GM21528 (cell line): ENCODE measurements around the gene SCGB1A1.

Source experiments
- ATAC-seq: cut with Tn5 transposase; IDR thresholded peaks from one replicate; pipeline ENCODE4 v1.9.1; 2021; ENCODE audit warnings: mild to moderate bottlenecking, moderate library complexity; ENCODE audit not compliant: unreplicated experiment, low FRiP score

SCGB1A1 gene

DNA sequence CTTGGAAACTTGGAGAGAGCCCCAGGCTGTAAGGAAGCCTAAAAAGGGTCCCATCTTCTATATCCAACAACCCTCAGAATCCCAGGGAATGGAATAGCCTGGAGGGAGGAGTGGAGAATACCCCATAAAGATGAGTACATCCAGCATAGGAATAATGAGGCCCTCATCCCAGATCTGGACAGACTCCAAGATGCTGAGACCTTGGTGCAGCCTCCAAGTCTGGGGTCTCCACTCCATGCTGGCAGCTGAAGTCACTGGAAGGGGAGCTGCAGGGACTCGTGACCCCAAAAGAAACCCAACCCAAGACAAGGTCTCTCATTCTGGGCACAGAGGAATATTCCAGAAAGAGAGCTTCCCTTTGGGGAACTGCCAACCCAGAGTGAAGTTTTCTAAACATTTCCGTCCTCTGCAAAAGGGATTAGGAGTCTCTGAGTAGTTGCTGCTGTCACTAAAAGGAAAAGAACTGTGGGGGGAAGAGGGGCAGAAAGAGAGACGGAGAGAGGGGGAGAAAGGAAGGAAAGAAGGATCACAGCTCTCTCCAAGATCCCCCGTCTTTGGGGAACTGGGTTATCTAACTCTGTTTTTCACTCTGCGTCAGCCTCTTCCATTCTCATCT, 589 bp downstream of the SCGB1A1 start:
- ATAC-seq, result no peak

DNA sequence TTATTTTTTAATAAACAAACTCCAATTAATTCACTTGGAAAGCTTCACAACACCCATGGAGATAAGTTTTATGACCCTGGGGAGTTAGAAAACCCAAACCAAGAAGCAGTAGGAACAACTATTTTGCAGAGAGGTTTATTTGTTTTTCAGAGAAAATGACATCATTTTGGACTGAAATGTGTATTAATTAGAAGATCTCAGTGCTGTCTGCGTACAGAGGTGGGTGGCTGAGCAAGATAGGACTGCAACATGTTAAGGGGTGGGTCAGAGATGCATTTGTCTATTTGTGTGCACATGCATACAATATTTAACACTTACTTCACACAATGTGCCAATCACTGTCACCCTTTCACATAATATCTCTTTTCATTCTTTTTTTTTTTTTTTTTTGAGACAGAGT, 1.1 kb downstream of the SCGB1A1 start:
- ATAC-seq, result no peak

DNA sequence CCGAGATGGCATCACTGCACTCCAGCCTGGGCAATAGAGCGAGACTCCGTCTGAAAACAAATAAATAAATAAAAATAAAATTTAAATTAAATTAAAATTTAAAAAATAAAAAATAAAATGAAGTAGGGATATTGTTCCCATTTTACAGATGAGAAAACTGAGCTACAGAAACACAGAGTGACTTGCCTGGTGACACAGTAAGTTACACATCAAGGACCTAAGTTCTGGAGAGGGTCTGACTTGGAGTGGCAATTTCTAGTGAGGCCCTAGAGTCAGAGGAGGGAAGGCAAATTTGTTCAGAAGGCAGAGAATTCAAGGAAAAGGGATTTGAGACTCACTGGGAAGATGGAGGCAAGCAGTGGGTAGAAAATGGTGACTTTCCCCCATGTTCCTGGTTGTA, 2.0 kb downstream of the SCGB1A1 start:
- ATAC-seq, result no peak

DNA sequence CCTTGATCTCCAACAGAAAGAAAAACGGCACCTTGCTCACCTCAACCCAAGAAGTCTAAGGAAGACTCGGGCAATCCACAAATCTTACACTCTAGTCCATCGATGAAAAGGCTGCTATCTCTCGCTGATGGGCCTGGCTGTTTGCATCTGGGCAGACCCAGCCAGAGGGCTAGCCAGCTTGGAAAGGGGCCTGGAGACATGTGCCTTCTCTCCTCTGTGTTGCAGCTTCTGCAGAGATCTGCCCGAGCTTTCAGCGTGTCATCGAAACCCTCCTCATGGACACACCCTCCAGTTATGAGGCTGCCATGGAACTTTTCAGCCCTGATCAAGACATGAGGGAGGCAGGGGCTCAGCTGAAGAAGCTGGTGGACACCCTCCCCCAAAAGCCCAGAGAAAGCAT, 3.2 kb downstream of the SCGB1A1 start:
- ATAC-seq, result no peak

DNA sequence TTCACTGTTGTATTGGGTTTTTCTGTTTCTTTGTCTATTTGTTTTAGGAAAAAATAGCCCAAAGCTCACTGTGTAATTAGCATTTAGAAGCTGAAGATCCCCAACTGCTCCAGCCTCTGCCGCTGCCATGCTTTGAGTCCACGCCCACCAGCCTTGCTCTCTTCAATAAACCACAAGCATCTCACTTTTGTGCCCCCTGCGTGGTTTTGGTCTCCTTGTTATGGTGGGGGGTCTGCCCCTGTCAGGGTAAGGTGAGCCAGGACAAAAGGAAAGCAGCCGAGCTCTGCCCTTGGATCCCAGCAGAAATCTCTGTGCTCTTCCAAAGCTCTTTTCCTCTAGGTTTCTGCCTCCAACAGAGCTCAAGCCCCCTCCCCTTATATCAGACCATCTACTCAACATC, 4.2 kb downstream of the SCGB1A1 start:
- ATAC-seq, result no peak

DNA sequence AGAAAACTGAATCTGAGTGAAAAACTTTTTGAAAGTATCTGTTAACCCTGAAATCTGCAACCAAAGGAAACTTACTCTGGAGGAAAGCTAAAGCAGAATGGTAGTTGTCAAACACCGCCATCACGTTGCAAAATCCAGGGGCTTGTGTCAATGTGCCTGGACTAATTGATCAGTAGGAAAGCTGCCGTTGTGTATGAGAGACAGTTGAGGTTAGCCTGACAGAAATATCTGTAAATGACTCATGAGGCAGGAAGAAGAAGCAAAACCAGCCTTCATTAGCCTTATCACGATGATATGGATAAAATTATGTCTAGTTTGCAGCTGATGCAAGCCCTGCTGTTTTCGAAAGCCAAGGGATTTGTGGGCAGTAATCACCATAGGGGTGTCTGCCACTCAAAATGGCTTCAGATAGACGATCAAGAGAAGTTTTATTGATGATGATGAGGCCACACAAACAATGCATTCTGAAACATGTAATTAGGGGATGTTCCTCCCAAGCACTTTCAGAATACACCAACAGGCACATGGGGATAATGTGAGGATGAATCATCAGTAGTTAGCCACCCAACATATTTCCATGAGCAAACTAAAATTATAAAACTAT, 8.9 kb downstream of the SCGB1A1 start:
- no peak for ATAC-seq

DNA sequence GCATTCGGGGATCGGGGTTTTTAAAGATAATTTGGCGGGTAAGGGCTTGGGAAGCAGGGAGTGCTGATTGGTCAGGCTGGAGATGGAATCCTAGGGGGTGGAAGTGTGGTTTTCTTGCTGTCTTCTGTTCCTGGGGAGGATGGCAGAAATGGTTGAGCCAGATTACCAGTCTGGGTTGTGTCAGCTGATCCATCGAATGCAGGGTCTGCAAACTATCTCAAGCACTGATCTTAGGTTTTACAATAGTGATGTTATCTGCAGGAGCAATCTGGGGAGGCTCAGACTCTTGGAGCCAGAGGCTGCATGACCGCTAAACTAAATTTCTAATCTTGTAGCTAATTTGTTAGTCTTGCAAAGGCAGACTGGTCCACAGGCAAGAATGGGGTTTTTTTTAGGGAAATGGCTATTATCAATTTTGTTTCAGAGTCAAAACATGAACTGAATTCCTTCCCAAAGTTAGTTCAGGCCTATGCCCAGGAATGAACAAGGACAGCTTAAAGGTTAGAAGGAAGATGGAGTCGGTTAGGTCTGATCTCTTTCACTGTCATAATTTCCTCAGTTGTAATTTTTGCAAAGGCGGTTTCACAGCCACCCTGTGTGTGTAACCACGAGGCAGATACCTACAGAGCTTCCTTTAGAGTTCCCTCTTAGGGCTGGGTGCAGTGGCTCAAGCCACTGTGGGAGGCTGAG, 10.2 kb downstream of the SCGB1A1 start:
- no peak for ATAC-seq

DNA sequence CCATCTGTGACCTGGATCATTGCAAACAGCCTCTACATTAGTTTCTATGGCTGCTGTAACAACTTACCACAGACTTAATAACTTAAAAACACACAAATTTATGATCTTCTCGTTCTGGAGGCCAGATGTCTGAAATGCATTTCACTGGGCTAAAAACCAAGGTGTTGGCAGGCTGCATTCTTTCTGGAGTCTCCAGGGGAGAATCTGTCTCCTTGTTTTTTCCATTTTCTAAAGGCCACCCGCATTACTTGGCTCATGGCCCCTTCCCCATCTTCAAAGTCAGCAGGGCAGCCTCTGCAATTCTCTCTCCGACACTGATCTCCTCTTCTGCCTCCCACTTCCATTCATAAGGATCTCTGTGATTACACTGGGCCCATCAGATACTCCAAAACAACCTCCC, 11.6 kb downstream of the SCGB1A1 start:
- ATAC-seq, result no peak

DNA sequence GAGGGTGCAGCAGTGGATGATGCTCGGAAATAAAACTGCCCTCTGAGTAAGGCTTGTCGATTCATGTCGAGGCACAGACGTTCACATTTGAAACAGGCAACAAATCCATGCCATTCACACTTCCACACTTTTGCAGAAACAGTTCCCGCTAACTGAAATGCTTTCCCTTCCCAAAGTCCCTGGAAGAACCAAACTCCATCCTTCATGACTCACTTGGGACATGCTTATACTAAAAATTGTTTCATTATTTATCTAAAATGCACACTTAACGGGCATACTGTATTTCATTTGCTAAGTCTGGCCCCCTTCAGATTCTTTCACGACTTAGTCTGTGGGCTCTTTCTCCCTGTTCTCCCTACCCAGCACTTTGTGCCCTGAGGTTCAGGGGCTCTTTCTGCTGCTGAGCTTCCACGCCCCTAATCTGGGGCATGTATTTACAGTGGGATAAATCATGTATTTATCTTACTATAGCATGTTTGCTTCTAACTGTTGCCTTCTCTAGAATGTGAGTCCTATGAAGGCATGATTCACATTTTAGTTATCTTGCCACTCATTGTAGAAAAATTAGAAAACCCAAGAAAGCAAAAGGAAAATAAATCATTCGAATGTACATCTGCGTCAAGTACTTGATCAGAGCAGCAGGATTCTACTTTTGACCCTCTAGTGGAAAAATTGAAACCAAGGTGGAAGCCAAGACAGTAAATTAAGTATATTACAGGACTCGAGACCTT, 12.5 kb downstream of the SCGB1A1 start:
- no peak for ATAC-seq

DNA sequence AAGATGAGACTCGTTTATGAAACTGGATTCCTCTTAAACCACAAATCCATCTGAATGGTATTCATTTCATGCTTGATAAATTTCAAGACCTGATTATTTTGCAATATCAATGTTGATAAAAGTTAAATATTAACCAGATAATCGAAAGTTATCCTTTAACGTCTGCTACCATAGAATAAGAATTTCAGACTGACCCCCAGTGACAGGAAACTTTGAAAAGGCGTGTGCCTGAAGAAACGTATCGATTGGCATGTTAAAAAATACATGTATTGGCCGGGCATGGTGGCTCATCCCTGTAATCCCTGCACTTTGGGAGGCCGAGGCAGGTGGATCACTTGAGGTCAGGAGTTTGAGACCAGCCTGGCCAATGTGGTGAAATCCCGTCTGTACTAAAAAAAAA, 13.9 kb downstream of the SCGB1A1 start:
- no peak for ATAC-seq

DNA sequence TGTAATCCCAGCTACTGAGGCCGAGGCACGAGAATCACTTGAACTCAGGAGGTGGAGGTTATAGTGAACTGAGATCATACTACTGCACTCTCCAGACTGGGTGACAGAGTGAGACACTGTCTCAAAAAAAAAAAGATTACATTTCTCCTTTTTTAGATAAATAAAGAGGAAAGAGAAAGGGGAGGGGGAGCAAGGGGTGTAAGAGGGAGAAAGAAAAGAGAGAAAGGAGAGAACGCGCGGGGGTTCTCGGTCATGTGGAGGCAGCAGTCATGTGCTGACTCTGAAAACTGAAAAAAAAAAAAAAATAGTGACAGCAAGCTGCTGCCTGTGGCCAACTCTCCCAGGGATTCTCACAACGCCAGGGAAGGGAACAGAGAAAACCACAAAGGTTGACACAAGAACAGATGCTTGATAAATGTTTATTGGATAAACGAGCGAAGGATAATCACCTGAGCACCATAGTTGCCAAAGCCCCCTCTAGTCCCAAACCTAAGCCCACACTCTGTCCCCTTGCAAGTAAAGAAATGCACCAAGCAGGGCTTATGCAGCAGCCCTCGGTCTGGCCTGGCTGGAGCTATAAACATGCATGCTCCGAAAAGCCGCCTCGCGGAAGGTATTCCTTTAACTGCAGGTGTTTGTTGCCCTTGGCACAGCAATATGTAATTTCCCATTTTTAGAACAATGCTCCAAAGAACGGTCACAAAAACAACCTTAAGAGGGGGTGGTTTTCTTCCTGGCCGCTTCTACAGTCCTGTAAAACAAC, 14.5 kb downstream of the SCGB1A1 start:
- no peak for ATAC-seq

DNA sequence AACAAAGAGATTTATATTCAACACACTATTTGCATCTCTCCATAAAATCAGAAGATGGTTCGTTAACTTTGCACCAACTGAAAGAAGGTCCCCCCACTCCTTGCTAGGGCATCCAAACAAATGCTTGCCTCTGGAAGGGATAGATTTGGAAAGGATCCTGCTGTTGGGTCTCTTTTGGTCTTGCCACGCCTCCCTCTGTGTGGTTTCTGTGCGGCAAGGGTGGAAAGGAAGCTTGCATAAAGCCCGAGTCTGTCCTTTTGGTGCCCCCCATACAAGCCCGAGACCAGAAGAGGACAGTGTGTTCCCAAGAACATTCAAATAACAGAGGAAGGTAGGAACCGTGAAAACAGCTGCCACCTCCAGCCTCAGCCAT, 15.1 kb downstream of the SCGB1A1 start:
- no peak for ATAC-seq

DNA sequence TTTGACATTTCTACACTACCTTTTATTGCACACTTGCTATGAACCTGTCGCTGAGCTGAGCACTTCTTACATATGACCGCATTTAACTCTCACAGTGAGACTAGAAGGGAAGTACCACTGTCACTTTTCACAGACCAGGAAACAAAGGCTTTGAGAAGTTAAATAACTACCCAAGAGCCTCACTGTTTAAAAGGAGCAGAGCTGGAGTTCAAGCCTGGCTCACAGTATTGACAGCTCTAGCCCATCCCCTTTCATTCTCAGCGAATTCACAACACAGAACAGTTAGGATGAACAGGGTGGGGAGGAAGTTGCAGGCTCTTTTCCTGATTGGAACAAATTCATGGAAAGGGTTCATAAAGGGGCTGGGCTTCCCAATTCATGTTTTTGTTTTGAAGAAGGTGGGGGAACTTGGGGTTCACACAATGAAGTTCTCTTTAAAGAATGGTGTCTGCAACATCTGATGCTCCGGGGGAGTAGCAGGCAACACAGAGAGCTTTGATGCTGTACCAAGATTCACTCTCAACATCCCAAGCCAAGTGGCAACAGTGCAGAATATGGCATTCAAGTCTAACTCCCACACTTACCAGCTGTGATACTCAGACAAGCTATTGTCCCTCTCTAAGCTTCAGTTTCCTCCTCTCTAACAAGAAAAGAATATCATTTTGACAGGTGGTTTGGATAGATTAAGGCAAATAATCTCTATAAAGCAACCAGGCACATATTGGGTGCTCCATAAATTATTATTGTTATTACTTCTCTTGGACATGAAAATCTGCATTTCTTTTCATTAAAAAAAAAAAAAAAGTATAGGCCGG, 17.2 kb downstream of the SCGB1A1 start:
- no peak for ATAC-seq

DNA sequence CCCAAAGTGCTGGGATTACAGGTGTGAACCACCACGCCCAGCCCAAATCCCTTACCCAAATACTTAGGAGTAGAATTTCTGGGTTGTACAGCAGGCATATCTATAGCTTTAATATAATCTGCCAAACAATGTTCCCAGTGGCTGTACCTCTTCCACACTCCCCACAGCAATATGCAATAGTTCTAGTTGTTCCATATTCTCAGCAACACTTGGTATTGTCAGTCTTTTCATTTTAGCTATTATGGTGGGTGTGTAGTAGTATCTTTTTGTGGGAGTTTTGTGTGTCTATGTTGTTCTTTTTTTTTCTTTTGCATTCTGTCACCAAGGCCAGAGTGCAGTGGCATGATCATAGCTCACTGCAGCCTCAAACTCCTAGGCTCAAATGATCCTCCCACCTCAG, 18.8 kb downstream of the SCGB1A1 start:
- no peak for ATAC-seq

DNA sequence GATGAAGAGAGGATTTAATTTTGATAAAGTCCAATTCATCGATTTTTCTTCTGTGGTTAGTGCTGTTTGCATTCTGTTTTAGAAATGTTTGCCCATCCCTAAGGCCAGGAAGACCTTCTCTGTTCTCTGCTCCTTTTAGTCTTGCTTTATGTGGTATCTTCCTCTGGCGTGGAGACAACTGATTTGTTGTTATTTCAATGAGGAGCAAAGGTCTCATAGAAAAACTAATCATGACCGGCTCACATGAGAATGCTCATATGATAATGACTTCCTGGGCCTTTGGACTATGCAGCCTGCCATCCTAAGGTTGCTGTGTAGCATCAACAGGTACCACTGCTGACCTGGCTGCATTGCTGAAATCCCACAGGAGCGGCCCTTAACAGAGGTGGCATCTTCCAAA, 19.8 kb downstream of the SCGB1A1 start:
- no peak for ATAC-seq

DNA sequence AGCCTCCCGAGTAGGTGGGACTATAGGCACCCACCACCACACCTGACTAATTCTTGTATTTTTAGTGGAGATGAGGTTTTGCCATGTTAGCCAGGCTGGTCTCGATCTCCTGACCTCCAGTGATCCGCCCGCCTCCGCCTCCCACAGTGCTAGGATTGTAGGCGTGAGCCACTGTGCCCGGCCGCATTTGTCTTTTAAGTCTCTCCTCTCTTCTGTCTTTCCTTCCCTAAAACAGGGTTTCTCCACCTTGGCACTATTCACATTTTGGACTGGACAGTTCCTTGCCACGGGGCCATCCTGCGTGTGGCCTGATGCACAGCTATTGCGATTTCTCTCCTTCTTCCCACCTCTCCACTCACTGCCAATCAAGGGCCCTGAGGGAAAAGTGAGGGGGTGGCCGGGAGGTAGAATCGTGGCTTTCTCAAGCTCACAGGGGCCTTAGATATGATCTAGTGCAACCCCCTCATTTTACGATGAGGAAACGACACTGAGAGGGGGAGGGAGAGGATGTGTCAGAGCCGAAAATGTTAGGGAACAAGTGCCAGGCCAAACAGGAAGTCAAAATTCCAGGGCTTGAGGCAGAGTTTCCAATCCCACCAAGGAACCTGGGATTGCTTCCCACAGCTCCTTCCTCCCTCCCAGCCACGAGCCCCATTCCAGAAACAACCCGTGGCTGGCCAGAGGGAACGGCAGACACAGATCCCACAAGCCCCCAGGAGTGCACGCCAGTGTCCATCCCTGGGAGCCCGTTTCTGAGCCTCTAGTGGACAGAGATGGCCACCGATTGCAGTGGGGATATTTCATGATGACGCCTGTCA, 21.2 kb downstream of the SCGB1A1 start:
- ATAC-seq, result no peak

DNA sequence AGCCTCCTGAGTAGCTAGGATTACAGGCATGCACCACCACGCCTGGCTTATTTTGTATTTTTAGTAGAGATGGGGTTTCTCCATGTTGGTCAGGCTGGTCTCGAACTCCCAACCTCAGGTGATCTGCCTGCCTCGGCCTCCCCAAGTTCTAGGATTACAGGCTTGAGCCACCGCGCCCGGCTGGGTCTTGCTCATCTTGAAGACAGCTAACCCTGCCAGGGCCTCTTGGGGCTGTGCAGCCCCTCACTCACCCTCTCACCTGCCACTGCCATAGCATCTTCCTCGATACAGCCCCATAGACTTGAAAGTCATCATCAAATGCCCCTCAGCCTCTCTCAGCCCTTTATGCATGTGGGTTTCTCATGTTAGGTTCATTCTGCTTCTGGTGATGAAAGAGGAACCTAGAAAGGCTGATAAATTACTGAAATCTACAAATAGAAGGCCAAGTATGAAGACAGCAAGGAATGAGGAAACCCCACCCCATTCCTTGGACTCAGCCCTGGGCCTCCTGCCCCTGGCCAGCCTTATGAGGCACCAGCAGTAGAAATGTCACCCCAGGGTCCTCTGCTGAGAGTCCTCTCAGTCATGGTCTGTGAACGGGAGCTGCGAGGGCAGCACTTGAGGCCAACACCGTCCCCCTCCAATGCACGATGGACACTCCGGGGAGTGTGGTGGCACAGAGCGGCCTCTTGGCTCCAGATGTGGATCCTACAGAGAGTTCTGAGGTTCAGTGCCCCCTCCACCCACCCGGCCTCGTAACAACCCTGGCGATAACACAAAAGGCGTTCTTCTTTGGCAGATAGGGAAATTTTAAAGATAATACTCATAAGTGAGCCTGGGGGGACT, 24.8 kb downstream of the SCGB1A1 start:
- ATAC-seq, result no peak

DNA sequence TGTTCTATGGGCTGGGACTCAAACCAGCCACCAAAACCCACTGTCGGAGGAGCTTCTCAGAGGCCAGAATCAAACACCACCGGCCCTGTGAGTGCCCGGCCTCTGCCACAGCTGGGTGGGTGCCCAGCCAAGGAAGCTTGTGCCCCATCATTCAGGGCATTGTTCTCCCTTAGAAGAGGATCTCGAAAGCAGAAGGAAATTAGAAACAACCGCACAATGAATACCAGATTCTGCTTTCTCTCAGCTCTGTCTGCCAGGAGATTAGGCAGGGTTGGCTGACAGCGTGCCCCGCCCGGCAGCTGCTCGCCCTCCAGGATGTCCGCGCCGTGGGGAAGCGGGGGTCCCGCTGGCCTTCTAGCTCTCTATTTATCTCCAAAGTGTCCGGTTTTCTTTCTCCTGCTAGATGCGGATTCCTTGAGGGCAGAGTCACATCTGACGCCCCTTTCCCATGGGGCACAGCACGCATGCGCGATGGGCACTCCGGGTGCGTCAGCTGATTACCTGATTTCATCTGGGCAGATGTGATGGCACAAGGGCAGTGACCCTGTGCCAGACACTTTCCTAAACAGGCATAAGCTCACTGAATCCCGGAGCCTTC, 25.5 kb downstream of the SCGB1A1 start:
- no peak for ATAC-seq
